ENCODE data around the gene UBALD1.
A peak's percentile ranks its signal among the peaks of the same experiment; 100 is the strongest.
"Not testable (repeated sequence)": the region's sequence is repeated elsewhere in the genome, so short reads cannot be mapped to it uniquely, and the experiment has no call there.

DNA sequence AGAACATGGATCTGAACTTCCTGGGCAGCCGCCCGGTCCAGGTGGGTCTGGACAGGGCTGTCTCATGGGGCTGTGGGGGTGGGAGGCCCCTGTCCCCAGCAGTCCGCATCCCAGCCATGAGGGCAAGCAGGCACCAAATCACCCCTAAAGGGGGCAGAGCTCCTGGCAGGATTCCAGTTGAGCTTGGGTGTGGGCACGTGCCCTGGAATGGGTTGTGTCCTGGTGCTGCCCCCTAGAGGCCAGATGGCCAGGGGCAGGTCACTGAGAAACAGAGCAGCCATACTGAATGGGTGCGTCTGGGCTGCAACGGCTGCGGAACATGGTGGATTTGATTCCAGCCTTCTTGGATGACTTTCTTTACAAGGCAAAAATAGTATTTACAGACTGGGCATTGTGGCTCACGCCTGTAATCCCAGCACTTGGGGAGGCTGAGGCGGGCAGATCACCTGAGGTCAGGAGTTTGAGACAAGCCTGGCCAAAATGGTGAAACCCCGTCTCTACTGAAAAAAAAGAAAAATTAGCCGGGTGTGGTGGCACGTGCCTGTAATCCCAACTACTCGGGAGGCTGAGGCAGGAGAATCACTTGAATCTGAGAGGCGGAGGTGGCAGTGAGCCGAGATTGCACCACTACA is 35.9 kb upstream of the UBALD1 start:
- peak; percentile 80 to 89 for TF ChIP-seq CTCF (conservative IDR thresholded peaks at IDR 0.05 in 1 of 2, IDR thresholded peaks at IDR 0.05 in 1 of 2; ENCODE audit: extremely low read depth in 1 of 2, insufficient read depth in 1 of 2, low read depth in 1 of 2, low read length in 2 of 2)
- not testable (repeated sequence) for TF ChIP-seq EZH2 (IDR thresholded peaks at IDR 0.05; ENCODE audit: borderline replicate concordance, low read length)

Data from mammary epithelial cell (primary cell).